Measurements from ENCODE around the gene TGFA.

TGFA gene

DNA sequence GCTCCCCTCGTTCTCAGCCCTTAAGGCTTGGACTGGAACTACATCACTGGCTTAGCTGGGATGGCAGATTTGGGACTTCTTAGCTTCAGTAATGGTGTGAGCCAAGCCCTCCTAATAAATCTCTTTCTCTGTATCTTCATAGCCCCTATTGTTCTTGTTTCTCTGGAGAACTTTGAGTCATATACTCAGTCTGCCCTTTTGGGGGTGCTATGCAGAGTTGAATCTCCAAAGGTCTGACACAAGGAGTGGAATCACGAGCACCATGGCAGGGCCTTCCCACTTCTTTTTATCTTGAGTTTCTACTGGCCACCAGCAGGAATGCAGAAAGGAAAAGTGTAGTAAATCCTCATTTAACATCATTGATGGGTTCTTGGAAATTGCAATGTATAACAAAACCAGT is 13.3 kb upstream of the TGFA start:
- Histone ChIP-seq H3K27me3 (ENCODE audit: control insufficient read depth in 1 of 2, insufficient read depth in 2 of 2, low read length in 2 of 2) (peaks cover 0 to 3% of the 10 kb centered on the region in 2 donors), H3K9ac (ENCODE audit: low read length in 2 of 2) (no peak overlapping the region), H3K36me3 (ENCODE audit: control insufficient read depth in 2 of 2, insufficient read depth in 2 of 2, low read length in 2 of 2) (no peaks in the 10 kb centered on the region), H3K4me1 (ENCODE audit: control insufficient read depth, insufficient read depth, low read length) (no peaks in the 10 kb centered on the region), H3K4me3 (ENCODE audit: low read length in 2 of 2) (no peak overlapping the region), H3K9me3 (ENCODE audit: control insufficient read depth in 2 of 2, low read length in 2 of 2) (no peaks in the 10 kb centered on the region), H3K27ac (ENCODE audit: low read length) (no peak overlapping the region)

DNA sequence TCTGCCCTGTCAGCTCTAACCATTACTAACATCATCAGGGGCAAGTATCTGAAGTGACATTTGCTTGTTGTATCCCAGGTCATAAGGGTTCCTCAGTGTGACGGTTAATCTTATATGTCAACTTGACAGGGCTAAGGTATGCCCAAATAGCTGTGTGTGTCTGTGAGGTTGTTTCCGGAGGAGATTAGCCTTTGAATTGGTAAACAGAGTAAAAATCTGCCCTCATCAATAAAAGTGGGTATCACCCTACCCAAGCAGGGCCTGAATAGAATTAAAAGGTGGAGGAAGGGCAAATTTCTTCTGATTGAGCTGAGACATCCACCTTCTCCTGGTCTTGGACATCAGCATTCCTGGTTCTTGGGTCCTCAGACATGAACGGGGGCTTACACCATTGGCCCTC is 12.8 kb upstream of the TGFA start:
- peaks cover 0 to 3% of the 10 kb centered on the region in 2 donors for H3K27me3 ChIP-seq (ENCODE audit: control insufficient read depth in 1 of 2, insufficient read depth in 2 of 2, low read length in 2 of 2)
- H3K4me1 ChIP-seq (ENCODE audit: control insufficient read depth, insufficient read depth, low read length): no peaks in the 10 kb centered on the region
- no peaks in the 10 kb centered on the region for H3K36me3 ChIP-seq (ENCODE audit: control insufficient read depth in 2 of 2, insufficient read depth in 2 of 2, low read length in 2 of 2)
- H3K9me3 ChIP-seq (ENCODE audit: control insufficient read depth in 2 of 2, low read length in 2 of 2): no peaks in the 10 kb centered on the region
- H3K9ac ChIP-seq (ENCODE audit: low read length in 2 of 2): no peak overlapping the region
- H3K27ac ChIP-seq (ENCODE audit: low read length): no peak overlapping the region
- no peak overlapping the region for H3K4me3 ChIP-seq (ENCODE audit: low read length in 2 of 2)

DNA sequence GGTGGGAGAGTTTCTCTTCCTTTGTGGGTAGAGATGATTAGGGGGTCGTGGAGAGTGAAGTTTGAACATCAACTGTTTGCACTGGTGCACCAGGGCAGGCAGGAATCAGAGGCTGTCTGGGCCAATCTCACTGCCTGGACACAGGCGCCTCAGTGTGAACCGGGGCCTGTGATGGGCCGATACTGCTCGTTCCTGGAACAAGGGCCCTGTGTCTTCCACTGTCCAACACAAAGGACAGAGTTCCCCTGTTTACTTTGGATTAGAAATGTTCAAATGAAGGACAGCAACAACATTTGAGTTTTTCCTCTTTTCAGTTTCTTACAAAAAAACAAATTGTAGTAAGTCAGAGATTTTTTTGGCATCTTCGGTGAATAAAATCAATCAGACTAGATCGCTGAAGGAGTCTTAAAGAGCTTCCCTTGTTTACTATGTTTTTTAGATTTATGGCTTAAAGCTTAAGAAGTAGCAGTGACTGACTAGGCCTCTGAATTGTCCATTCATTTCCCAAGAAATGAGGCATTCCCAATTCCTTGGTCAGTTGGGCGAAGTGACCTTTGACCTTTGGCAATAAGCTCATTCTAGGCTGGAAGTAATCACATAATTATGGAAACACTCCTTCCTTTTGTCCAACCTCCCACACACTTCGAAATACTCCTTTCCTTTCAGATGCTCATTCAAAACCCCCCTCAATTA is 11.6 kb upstream of the TGFA start:
- H3K36me3 ChIP-seq (ENCODE audit: control insufficient read depth in 2 of 2, insufficient read depth in 2 of 2, low read length in 2 of 2): no peaks in the 10 kb centered on the region
- H3K4me3 ChIP-seq (ENCODE audit: low read length in 2 of 2): no peak overlapping the region
- H3K9ac ChIP-seq (ENCODE audit: low read length in 2 of 2): no peak overlapping the region
- H3K27me3 ChIP-seq (ENCODE audit: control insufficient read depth in 1 of 2, insufficient read depth in 2 of 2, low read length in 2 of 2): peaks cover 0 to 3% of the 10 kb centered on the region in 2 donors
- no peaks in the 10 kb centered on the region for H3K4me1 ChIP-seq (ENCODE audit: control insufficient read depth, insufficient read depth, low read length)
- no peaks in the 10 kb centered on the region for H3K9me3 ChIP-seq (ENCODE audit: control insufficient read depth in 2 of 2, low read length in 2 of 2)
- no peak overlapping the region for H3K27ac ChIP-seq (ENCODE audit: low read length)

DNA sequence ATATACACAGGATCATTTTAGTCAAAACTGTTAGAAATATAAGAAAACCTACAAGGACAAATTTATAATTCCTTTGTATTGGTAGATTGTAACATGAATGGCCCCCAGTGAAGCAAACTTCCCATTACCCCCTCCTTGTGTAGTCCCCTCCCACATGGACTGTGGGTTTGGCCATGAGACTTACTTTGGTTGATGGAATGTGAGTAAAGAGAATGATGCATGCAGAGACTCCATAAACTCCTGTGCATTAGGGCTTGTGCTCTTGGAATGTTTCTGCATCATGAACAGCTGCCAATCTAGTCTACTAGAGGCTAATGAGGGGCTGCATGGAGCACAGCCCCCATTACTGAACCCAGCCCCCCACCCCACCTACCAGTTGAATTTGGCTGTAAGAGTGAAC is 8.3 kb upstream of the TGFA start:
- H3K9me3 ChIP-seq (ENCODE audit: control insufficient read depth in 2 of 2, low read length in 2 of 2): no peaks in the 10 kb centered on the region
- no peak overlapping the region for H3K27ac ChIP-seq (ENCODE audit: low read length)
- no peak overlapping the region for H3K9ac ChIP-seq (ENCODE audit: low read length in 2 of 2)
- no peaks in the 10 kb centered on the region for H3K36me3 ChIP-seq (ENCODE audit: control insufficient read depth in 2 of 2, insufficient read depth in 2 of 2, low read length in 2 of 2)
- H3K4me3 ChIP-seq (ENCODE audit: low read length in 2 of 2): no peak overlapping the region
- peaks cover 12 to 15% of the 10 kb centered on the region in 2 donors for H3K27me3 ChIP-seq (ENCODE audit: control insufficient read depth in 1 of 2, insufficient read depth in 2 of 2, low read length in 2 of 2)
- H3K4me1 ChIP-seq (ENCODE audit: control insufficient read depth, insufficient read depth, low read length): no peaks in the 10 kb centered on the region

DNA sequence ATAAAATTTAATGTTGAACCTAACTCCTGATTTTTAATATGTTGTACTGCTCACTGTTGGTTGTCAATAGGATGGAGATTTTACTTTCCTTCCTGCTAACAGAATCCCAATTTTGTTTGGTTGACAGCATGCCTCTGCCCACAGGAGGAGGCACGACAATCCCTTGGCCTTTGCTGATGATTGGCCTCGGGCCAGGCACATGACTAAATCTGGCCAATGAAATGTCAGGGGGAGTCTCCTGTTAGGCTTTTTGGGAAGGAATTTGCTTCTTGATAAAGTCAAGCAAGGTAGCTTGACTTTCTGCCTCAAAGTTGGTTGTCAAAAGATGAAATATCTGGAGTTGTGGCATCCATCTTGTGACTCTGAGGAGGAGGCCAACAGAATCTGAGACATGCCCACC is 6.8 kb upstream of the TGFA start:
- Histone ChIP-seq H3K4me1 (ENCODE audit: control insufficient read depth, insufficient read depth, low read length) (no peaks in the 10 kb centered on the region), H3K27me3 (ENCODE audit: control insufficient read depth in 1 of 2, insufficient read depth in 2 of 2, low read length in 2 of 2) (peaks cover 17 to 19% of the 10 kb centered on the region in 2 donors), H3K4me3 (ENCODE audit: low read length in 2 of 2) (no peak overlapping the region), H3K27ac (ENCODE audit: low read length) (no peak overlapping the region), H3K36me3 (ENCODE audit: control insufficient read depth in 2 of 2, insufficient read depth in 2 of 2, low read length in 2 of 2) (no peaks in the 10 kb centered on the region), H3K9me3 (ENCODE audit: control insufficient read depth in 2 of 2, low read length in 2 of 2) (no peaks in the 10 kb centered on the region), H3K9ac (ENCODE audit: low read length in 2 of 2) (no peak overlapping the region)

DNA sequence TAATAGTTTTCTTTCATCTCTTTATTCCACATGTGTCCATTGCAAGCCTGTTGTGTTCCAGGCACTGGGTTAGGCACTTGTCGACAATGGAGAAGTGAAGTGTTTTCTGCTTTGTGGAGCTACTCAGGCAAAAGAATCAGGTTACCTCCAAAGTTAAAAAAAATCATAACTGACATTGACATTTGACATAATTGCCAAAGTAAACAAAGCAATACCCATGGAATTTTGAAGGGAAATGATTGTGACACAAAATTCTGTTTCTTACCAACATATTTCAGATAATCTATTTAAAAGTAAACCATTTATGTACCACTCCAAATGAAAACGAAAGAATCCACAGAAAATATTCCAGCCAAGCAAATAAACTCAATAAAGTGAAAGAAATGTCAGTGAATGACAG is 6.4 kb upstream of the TGFA start:
- no peak overlapping the region for H3K27ac ChIP-seq (ENCODE audit: low read length)
- H3K4me1 ChIP-seq (ENCODE audit: control insufficient read depth, insufficient read depth, low read length): no peaks in the 10 kb centered on the region
- H3K27me3 ChIP-seq (ENCODE audit: control insufficient read depth in 1 of 2, insufficient read depth in 2 of 2, low read length in 2 of 2): peaks cover 21 to 22% of the 10 kb centered on the region in 2 donors
- H3K4me3 ChIP-seq (ENCODE audit: low read length in 2 of 2): no peak overlapping the region
- no peaks in the 10 kb centered on the region for H3K9me3 ChIP-seq (ENCODE audit: control insufficient read depth in 2 of 2, low read length in 2 of 2)
- H3K9ac ChIP-seq (ENCODE audit: low read length in 2 of 2): no peak overlapping the region
- H3K36me3 ChIP-seq (ENCODE audit: control insufficient read depth in 2 of 2, insufficient read depth in 2 of 2, low read length in 2 of 2): no peaks in the 10 kb centered on the region

DNA sequence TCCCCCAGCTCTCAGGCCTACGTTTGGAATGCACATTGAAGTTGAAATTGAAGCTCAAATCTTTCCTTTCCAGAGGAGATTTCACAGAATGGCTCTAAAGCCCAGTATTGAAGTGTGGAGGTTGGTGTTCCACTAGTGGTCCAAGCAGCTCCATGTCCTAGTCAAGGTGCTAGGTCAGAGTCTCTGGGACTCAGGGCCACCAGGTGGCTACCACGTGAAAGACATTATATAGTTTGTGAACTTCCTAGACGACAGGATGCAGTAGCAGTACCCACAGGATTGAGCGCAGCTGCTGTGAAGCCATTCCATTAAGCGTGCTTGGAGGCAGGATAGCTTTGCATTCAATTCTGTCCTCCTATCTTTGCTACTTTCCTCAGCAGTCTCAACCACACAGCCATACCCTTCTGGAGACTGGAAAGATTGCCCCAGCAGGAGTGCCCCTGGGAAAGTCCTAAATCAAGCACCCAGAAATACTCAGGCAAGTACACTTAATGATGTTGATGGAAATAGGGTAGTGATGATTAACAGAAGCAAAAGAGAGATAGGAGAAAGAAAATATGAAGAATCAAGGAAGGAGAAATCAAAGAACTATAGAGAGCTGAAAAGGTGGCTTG is 4.7 kb upstream of the TGFA start:
- Histone ChIP-seq H3K36me3 (ENCODE audit: control insufficient read depth in 2 of 2, insufficient read depth in 2 of 2, low read length in 2 of 2) (no peaks in the 10 kb centered on the region), H3K9me3 (ENCODE audit: control insufficient read depth in 2 of 2, low read length in 2 of 2) (no peaks in the 10 kb centered on the region), H3K9ac (ENCODE audit: low read length in 2 of 2) (no peak overlapping the region), H3K27me3 (ENCODE audit: control insufficient read depth in 1 of 2, insufficient read depth in 2 of 2, low read length in 2 of 2) (peaks cover 32 to 35% of the 10 kb centered on the region in 2 donors), H3K27ac (ENCODE audit: low read length) (no peak overlapping the region), H3K4me3 (ENCODE audit: low read length in 2 of 2) (no peak overlapping the region), H3K4me1 (ENCODE audit: control insufficient read depth, insufficient read depth, low read length) (peaks cover 4% of the 10 kb centered on the region)

DNA sequence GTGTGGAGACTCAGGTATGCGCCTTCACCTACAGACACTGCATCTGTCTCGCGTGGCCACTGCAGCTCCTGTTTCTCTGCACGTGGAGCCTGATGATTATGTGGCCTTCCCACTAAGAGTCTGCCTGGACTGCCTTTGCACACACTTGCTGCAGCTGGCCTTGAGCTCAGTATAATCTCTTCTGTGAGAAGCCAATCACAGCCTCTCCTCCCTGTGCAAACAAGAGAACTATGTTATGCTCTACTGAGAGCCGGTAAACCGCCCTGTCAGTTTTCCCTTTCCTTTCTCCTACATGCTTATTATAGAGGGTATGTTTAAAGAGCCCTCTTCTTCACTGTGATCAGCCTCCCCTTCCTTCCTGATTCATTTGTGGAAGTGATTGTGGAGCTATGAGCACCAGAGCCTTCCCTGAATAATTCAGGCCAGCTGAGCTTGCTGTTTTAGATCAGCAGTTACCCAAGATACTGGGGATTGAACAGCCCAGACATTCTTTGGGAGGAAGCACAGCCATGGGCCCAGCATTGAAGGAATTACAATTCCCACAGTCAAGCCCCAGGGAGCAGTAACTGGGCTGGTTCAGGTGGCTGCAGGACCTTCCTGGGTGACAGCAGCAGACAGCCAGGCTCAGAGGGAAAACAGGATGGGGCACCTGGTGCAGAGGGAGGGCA is 3.7 kb upstream of the TGFA start:
- H3K27me3 ChIP-seq (ENCODE audit: control insufficient read depth in 1 of 2, insufficient read depth in 2 of 2, low read length in 2 of 2): peaks cover 41 to 45% of the 10 kb centered on the region in 2 donors
- no peaks in the 10 kb centered on the region for H3K9me3 ChIP-seq (ENCODE audit: control insufficient read depth in 2 of 2, low read length in 2 of 2)
- no peak overlapping the region for H3K27ac ChIP-seq (ENCODE audit: low read length)
- H3K4me3 ChIP-seq (ENCODE audit: low read length in 2 of 2): no peak overlapping the region
- H3K4me1 ChIP-seq (ENCODE audit: control insufficient read depth, insufficient read depth, low read length): peaks cover 9% of the 10 kb centered on the region
- H3K36me3 ChIP-seq (ENCODE audit: control insufficient read depth in 2 of 2, insufficient read depth in 2 of 2, low read length in 2 of 2): no peaks in the 10 kb centered on the region
- H3K9ac ChIP-seq (ENCODE audit: low read length in 2 of 2): no peak overlapping the region

DNA sequence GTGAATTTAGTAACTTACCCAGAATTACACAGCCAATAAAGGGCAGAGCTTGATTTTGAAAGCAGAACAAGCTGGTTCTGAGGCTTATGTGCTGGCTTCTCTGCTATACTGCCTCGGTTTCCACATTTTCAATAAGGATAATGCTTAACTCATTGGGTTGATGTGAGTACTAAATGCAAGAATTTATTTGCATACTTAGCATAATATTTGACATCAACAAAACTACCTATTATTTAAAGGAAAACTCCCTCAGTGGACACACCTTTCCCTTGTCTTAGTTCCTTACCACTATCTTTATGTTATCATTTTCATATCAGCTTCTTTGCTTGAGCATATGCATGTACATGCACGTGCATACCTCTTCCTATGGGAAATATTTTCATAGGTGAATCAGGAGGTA is 3.0 kb upstream of the TGFA start:
- Histone ChIP-seq H3K9me3 (ENCODE audit: control insufficient read depth in 2 of 2, low read length in 2 of 2) (no peaks in the 10 kb centered on the region), H3K4me1 (ENCODE audit: control insufficient read depth, insufficient read depth, low read length) (peaks cover 9% of the 10 kb centered on the region), H3K27me3 (ENCODE audit: control insufficient read depth in 1 of 2, insufficient read depth in 2 of 2, low read length in 2 of 2) (peaks cover 41 to 45% of the 10 kb centered on the region in 2 donors), H3K27ac (ENCODE audit: low read length) (no peak overlapping the region), H3K9ac (ENCODE audit: low read length in 2 of 2) (no peak overlapping the region), H3K4me3 (ENCODE audit: low read length in 2 of 2) (no peak overlapping the region), H3K36me3 (ENCODE audit: control insufficient read depth in 2 of 2, insufficient read depth in 2 of 2, low read length in 2 of 2) (no peaks in the 10 kb centered on the region)

DNA sequence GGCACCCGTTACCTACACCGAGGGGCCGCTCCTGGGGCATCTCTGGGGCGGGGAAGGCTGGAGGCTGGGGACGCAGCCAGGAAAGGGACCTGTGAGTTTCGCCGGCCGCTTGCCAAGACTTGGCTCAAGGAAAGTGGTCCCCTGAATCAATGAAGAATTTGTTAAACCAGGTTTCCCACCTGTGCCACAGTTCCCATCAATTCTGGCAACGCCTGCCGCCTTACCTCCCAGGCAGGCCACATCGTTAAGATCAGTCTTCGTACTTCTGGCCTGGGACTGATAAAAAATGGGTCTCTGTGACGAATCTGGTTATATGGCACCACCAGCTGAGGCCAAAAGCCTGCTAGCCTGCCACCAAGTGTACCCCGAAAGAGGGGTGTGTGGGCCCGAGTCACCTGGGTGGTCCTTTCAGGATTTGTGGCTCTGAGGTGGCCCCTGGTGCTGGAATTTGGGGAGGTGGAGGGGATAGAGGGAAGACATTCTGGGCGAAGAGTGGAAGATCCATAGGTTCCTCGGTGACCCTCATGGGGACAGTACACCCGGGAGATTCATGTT is 789 bp upstream of the TGFA start:
- no peaks in the 10 kb centered on the region for H3K36me3 ChIP-seq (ENCODE audit: control insufficient read depth in 2 of 2, insufficient read depth in 2 of 2, low read length in 2 of 2)
- no peak overlapping the region for H3K27ac ChIP-seq (ENCODE audit: low read length)
- H3K4me3 ChIP-seq (ENCODE audit: low read length in 2 of 2): peak overlapping the region; percentile 50 to 72
- peaks cover 41 to 51% of the 10 kb centered on the region in 2 donors for H3K27me3 ChIP-seq (ENCODE audit: control insufficient read depth in 1 of 2, insufficient read depth in 2 of 2, low read length in 2 of 2)
- no peaks in the 10 kb centered on the region for H3K9me3 ChIP-seq (ENCODE audit: control insufficient read depth in 2 of 2, low read length in 2 of 2)
- peaks cover 9% of the 10 kb centered on the region for H3K4me1 ChIP-seq (ENCODE audit: control insufficient read depth, insufficient read depth, low read length)
- H3K9ac ChIP-seq (ENCODE audit: low read length in 2 of 2): no peak overlapping the region

DNA sequence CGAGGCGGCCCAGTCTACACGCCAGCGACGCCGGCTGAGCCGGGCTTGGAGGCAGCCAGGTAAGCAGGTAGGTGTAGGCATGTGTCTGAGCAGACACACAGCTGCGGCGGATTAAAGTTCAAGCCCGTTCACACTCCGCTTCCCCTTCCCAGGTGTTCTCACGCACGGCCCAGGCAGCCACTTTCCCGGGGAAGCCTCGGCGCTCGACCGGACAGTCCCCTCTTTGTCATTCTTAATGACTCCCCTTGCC is 367 bp downstream of the TGFA start:
- Histone ChIP-seq H3K36me3 (ENCODE audit: control insufficient read depth in 2 of 2, insufficient read depth in 2 of 2, low read length in 2 of 2) (no peaks in the 10 kb centered on the region), H3K9ac (ENCODE audit: low read length in 2 of 2) (peak overlapping the region in 1 of 2 donors; percentile 11), H3K27me3 (ENCODE audit: control insufficient read depth in 1 of 2, insufficient read depth in 2 of 2, low read length in 2 of 2) (peaks cover 40 to 49% of the 10 kb centered on the region in 2 donors), H3K4me1 (ENCODE audit: control insufficient read depth, insufficient read depth, low read length) (peaks cover 9% of the 10 kb centered on the region), H3K9me3 (ENCODE audit: control insufficient read depth in 2 of 2, low read length in 2 of 2) (no peaks in the 10 kb centered on the region), H3K27ac (ENCODE audit: low read length) (no peak overlapping the region), H3K4me3 (ENCODE audit: low read length in 2 of 2) (peak overlapping the region; percentile 50 to 72)
